ENCODE data around the gene TMEM217.

Gene TMEM217

GRCh38 chr6:37204014-37204751, 53.8 kb downstream of the TMEM217 start (continued):
- TF ChIP-seq ZNF645 (tag by site-specific recombination; IDR thresholded peaks at IDR 0.05) (no peak), ZNF26 (tag by site-specific recombination; IDR thresholded peaks at IDR 0.05) (0 out of 2 replicates have a peak, but pooled peaks have one; percentile 10), ZNF10 (tag by site-specific recombination; IDR thresholded peaks at IDR 0.05) (no peak), ZNF274 (IDR thresholded peaks at IDR 0.05; ENCODE audit: low read length) (no peak), ZNF274 (tag by site-specific recombination; IDR thresholded peaks at IDR 0.05; ENCODE audit: borderline replicate concordance) (no peak), ZNF350 (tag by site-specific recombination; IDR thresholded peaks at IDR 0.05) (no peak), ZNF473 (tag by site-specific recombination; IDR thresholded peaks at IDR 0.05) (no peak; the same call in 1 of the 2 replicates), ZNF132 (tag by site-specific recombination; IDR thresholded peaks at IDR 0.05; ENCODE audit: borderline replicate concordance) (no peak), ZNF610 (tag by site-specific recombination; IDR thresholded peaks at IDR 0.05; ENCODE audit: borderline replicate concordance) (no peak), ZNF792 (tag by site-specific recombination; IDR thresholded peaks at IDR 0.05) (peak; percentile 77; the same call in 1 of the 2 replicates), ZNF785 (tag by site-specific recombination; IDR thresholded peaks at IDR 0.05) (no peak), YY2 (tag by site-specific recombination; IDR thresholded peaks at IDR 0.05) (0 out of 2 replicates have a peak, but pooled peaks have one; percentile 35), ZBTB8A (tag by site-specific recombination; IDR thresholded peaks at IDR 0.05) (no peak), ZNF239 (tag by site-specific recombination; IDR thresholded peaks at IDR 0.05) (peak; percentile 65), ZSCAN5A (tag by site-specific recombination; IDR thresholded peaks at IDR 0.05) (no peak), ZNF362 (tag by site-specific recombination; IDR thresholded peaks at IDR 0.05) (no peak), ZNF114 (tag by site-specific recombination; IDR thresholded peaks at IDR 0.05) (peak; percentile 91; the same call in 1 of the 2 replicates), ZNF660 (tag by site-specific recombination; IDR thresholded peaks at IDR 0.05) (no peak), ZNF302 (tag by site-specific recombination; IDR thresholded peaks at IDR 0.05; ENCODE audit: low read depth) (no peak), ZBTB10 (tag by site-specific recombination; IDR thresholded peaks at IDR 0.05) (0 out of 2 replicates have a peak, but pooled peaks have one; percentile 20), ZNF701 (tag by site-specific recombination; IDR thresholded peaks at IDR 0.05) (no peak), ZBTB21 (tag by site-specific recombination; IDR thresholded peaks at IDR 0.05) (no peak), ZNF112 (tag by site-specific recombination; IDR thresholded peaks at IDR 0.05) (0 out of 2 replicates have a peak, but pooled peaks have one; percentile 50), REPIN1 (tag by site-specific recombination; IDR thresholded peaks at IDR 0.05; ENCODE audit: low read depth) (0 out of 2 replicates have a peak, but pooled peaks have one; percentile 45), ZSCAN18 (tag by site-specific recombination; IDR thresholded peaks at IDR 0.05) (0 out of 2 replicates have a peak, but pooled peaks have one; percentile 52), ZBTB6 (tag by site-specific recombination; IDR thresholded peaks at IDR 0.05) (no peak), ZFP41 (tag by site-specific recombination; IDR thresholded peaks at IDR 0.05; ENCODE audit: borderline replicate concordance) (no peak), ZNF335 (tag by site-specific recombination; conservative IDR thresholded peaks at IDR 0.05) (peak; percentile 32; the same call in 1 of the 2 replicates), ZNF561 (tag by site-specific recombination; IDR thresholded peaks at IDR 0.05; ENCODE audit: borderline replicate concordance) (no peak)
